Activated naive CD8-positive, alpha-beta T cell treated with anti-CD3 and anti-CD28 coated beads for 36 hours (primary cell): Measurements from ENCODE around the gene TUFT1. TPM values are rescaled to one million over a fixed set of nuclear protein-coding genes. Genes with fewer than 3 reads are reported as not detected.

Experiments
- DNase-seq: peaks from one replicate; pipeline ENCODE4 v3.0.0; 2021
- H3K27ac Mint-ChIP-seq: one replicate; pipeline ENCODE4 v1.8.0; 2022; ENCODE audit warnings: mild to moderate bottlenecking, moderate library complexity, mixed read lengths
- H3K27me3 Mint-ChIP-seq: one replicate; pipeline ENCODE4 v1.8.0; 2022; ENCODE audit warnings: mild to moderate bottlenecking, mixed read lengths
- H3K36me3 Mint-ChIP-seq: one replicate; pipeline ENCODE4 v1.8.0; 2021; ENCODE audit warnings: mild to moderate bottlenecking, mixed read lengths
- H3K4me1 Mint-ChIP-seq: one replicate; pipeline ENCODE4 v1.8.0; 2021; ENCODE audit warnings: mixed read lengths
- H3K4me3 Mint-ChIP-seq: one replicate; pipeline ENCODE4 v1.8.0; 2022; ENCODE audit warnings: mild to moderate bottlenecking, moderate library complexity, mixed read lengths
- H3K9me3 Mint-ChIP-seq: one replicate; pipeline ENCODE4 v1.8.0; 2022; ENCODE audit warnings: mixed read lengths
- total RNA-seq, 2 experiments: library from RNA; stranded (reverse); gene quantifications; one replicate each; pipeline ENCODE4 v1.2.3, GENCODE V29; 2021

The TUFT1 gene
- total RNA-seq, 2 experiments from 2014 or later: 2.3 to 2.9 TPM

- H3K27ac Mint-ChIP-seq: no peak overlapping the region
- no peak for DNase-seq
- H3K36me3 Mint-ChIP-seq: no peaks in the 10 kb centered on the region
- H3K9me3 Mint-ChIP-seq: no peaks in the 10 kb centered on the region
- no peak overlapping the region for H3K4me3 Mint-ChIP-seq
- H3K4me1 Mint-ChIP-seq: peaks cover 23% of the 10 kb centered on the region
- H3K27me3 Mint-ChIP-seq: peaks cover 4% of the 10 kb centered on the region
Measured at GRCh38 chr1:151509350-151510019, 30.6 kb upstream of the TUFT1 start.

DNA sequence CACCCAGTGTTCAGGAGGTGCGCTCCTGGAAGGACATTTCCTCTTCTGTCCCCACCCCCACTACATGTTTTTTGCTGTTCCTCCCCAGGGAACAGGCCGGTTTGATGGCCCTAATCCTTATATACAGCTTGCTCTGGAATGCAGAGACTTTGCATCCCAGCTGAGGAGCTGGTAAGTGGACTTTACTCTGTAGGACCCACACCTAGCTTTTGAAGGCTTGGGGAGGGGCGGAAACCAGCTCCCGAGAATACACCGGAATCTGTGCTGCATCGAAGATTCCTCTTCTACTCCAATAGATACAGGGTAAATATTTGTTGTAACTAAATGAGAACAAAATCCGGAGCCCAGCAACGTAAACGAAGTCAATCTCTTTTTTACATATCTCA is 30.1 kb upstream of the TUFT1 start:
- Mint-ChIP-seq H3K4me1 (peaks cover 23% of the 10 kb centered on the region), H3K36me3 (no peaks in the 10 kb centered on the region), H3K27me3 (peaks cover 4% of the 10 kb centered on the region), H3K9me3 (no peaks in the 10 kb centered on the region), H3K27ac (no peak overlapping the region), H3K4me3 (peak overlapping the region; percentile 81)
- DNase-seq: no peak

GRCh38 chr1:151510614-151510956 is 29.5 kb upstream of the TUFT1 start:
- Mint-ChIP-seq H3K27ac (no peak overlapping the region), H3K4me3 (peak overlapping the region; percentile 81), H3K9me3 (no peaks in the 10 kb centered on the region), H3K36me3 (no peaks in the 10 kb centered on the region), H3K27me3 (peaks cover 4% of the 10 kb centered on the region), H3K4me1 (peaks cover 23% of the 10 kb centered on the region)
- no peak for DNase-seq

GRCh38 chr1:151510957-151511635 is 29.0 kb upstream of the TUFT1 start, which contains the start of gene CGN:
Gene CGN, plus strand, starts transcription at chr1:151511387. Its CDS starts 7,133 bp downstream, at chr1:151518520.
- no peaks in the 10 kb centered on the region for H3K9me3 Mint-ChIP-seq
- H3K27ac Mint-ChIP-seq: no peak within 1 kb of the TSS
- DNase-seq: peak; percentile 88
- H3K4me3 Mint-ChIP-seq: peak within 1 kb of the TSS; percentile 81
- H3K27me3 Mint-ChIP-seq: peaks cover 4% of the 10 kb centered on the region
- H3K36me3 Mint-ChIP-seq: no peaks in the 10 kb centered on the region
- H3K4me1 Mint-ChIP-seq: peaks cover 23% of the 10 kb centered on the region

DNA sequence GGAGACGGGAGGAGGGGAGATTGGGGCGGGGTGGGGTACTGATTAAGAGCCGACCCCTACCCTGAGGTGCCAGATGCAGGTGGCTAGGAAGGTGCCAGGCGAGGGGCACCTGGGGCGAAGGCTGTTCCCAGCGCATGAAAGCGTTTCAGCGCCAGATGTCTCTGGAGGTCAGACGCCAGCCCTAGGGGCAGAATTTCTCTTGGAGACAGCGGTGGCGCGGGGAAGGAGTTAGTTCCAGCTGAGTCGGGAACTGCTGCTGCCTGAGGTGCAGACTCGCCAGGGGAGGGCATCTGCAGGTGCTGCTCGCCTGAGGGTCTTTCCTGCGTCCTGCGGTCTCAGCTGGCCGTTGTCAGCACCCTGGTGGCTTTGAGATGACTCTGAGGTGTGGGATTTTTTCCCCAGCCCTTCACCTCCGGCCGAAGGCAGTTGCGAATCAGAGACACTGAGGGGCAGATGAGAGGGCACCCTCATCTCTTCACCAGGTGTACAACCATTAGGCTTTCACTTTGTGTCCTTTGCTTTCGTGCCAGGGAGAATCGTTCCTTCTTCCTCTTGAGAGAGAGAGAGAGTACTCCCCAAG is 28.4 kb upstream of the TUFT1 start:
- peak overlapping the region; percentile 77 for H3K4me3 Mint-ChIP-seq
- peaks cover 4% of the 10 kb centered on the region for H3K27me3 Mint-ChIP-seq
- no peaks in the 10 kb centered on the region for H3K36me3 Mint-ChIP-seq
- DNase-seq: peak; percentile 19
- H3K27ac Mint-ChIP-seq: no peak overlapping the region
- H3K4me1 Mint-ChIP-seq: peaks cover 23% of the 10 kb centered on the region
- H3K9me3 Mint-ChIP-seq: no peaks in the 10 kb centered on the region

GRCh38 chr1:151512326-151512725 is 27.8 kb upstream of the TUFT1 start:
- Mint-ChIP-seq H3K4me3 (peak overlapping the region; percentile 32), H3K36me3 (no peaks in the 10 kb centered on the region), H3K27ac (no peak overlapping the region), H3K27me3 (peaks cover 4% of the 10 kb centered on the region), H3K4me1 (peaks cover 23% of the 10 kb centered on the region), H3K9me3 (no peaks in the 10 kb centered on the region)
- no peak for DNase-seq

DNA sequence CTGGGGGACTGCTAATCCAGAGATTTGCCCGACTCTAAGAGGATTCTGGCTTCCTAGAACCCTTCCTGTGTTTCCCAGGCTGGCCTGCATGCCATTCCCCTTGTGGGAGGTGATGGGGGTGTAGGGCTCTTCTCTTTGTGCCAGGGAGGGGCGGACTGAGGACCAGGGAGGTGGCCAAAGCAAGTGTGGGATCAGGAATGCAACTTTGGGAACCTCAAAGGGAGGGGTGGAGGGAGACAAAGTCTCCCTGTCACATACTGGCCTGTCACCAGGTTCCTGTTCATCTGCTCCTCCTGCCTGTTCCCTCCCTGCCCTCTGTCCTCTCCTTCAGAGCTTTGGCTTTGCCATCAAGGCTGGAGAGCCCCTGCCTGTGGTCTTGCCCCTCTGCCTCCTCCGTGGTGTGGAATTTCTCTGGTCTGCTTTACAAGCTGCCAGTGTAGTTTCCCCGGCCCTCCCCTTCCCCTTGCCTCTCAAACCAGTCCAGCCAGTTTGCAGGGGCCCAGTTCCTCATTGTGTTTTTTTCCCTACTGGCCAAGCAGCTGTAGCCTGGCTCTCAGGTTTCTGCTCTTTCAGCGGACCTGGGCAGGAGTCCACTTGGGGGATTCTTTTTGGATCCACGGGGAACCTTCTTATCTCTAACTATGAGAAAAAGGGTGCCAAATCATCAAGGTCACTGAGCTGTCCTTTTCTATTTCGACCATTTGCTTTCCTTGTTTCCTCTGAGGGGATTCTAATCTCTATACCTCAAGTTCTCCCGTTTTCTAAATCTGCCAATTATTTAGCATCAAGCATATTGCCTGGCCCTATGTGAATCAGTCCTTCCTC is 27.1 kb upstream of the TUFT1 start:
- no peak overlapping the region for H3K4me3 Mint-ChIP-seq

GRCh38 chr1:151513626-151514121 is 26.4 kb upstream of the TUFT1 start:
- DNase-seq: no peak
- Mint-ChIP-seq H3K4me3 (no peak overlapping the region), H3K36me3 (no peaks in the 10 kb centered on the region), H3K9me3 (no peaks in the 10 kb centered on the region), H3K27ac (no peak overlapping the region), H3K27me3 (peaks cover 4% of the 10 kb centered on the region), H3K4me1 (peaks cover 23% of the 10 kb centered on the region)

More for the DNA sequence above, 27.1 kb upstream of the TUFT1 start:
- Mint-ChIP-seq H3K9me3 (no peaks in the 10 kb centered on the region), H3K4me1 (peaks cover 23% of the 10 kb centered on the region), H3K27ac (no peak overlapping the region), H3K27me3 (peaks cover 4% of the 10 kb centered on the region), H3K36me3 (no peaks in the 10 kb centered on the region)
- DNase-seq: no peak

DNA sequence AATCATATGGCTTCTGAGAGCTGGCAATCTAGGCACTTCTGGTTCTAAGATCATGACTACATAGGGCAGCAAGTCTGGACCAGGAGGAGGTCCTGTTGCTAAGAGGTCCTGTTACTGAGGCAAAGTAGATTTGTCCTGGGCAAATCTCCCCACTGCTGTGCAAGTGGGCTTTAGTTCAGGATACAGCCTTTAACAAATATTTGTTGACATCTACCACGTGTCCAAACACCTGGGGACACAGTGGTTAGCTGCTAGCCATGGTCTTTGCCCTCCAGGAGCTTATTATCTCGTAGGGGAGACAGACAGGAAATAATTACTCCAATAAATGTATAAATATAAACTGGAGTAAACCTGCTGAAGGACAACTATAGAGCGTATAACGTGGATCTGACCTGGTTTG is 25.7 kb upstream of the TUFT1 start:
- Mint-ChIP-seq H3K9me3 (no peaks in the 10 kb centered on the region), H3K27ac (no peak overlapping the region), H3K36me3 (no peaks in the 10 kb centered on the region), H3K4me1 (peaks cover 23% of the 10 kb centered on the region), H3K4me3 (no peak overlapping the region), H3K27me3 (peaks cover 4% of the 10 kb centered on the region)
- no peak for DNase-seq

DNA sequence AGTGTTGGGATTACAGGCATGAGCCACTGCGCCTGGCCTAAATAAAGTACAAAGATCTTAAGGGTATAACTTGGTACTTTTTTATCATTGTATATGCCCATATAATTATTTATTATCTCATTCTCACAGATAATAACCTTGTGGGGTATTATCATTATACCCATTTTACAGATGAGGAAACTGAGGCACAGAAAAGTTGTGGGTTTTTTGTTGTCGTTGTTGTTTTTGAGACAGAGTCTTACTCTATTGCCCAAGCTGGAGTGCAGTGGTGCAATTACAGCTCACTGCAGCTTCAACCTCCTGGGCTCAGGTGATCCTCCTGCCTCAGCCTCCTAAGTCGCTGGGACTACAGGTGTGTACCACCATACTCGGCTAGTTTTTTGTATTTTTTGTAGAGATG is 24.8 kb upstream of the TUFT1 start:
- Mint-ChIP-seq H3K9me3 (no peaks in the 10 kb centered on the region), H3K36me3 (no peaks in the 10 kb centered on the region), H3K27ac (no peak overlapping the region), H3K4me3 (no peak overlapping the region), H3K27me3 (peaks cover 4% of the 10 kb centered on the region), H3K4me1 (peaks cover 23% of the 10 kb centered on the region)
- DNase-seq: no peak

GRCh38 chr1:151516031-151516511 is 24.0 kb upstream of the TUFT1 start:
- Mint-ChIP-seq H3K36me3 (no peaks in the 10 kb centered on the region), H3K9me3 (no peaks in the 10 kb centered on the region), H3K4me1 (peaks cover 18% of the 10 kb centered on the region), H3K27ac (no peak overlapping the region), H3K4me3 (no peak overlapping the region), H3K27me3 (no peaks in the 10 kb centered on the region)
- no peak for DNase-seq

- no peaks in the 10 kb centered on the region for H3K27me3 Mint-ChIP-seq
- H3K36me3 Mint-ChIP-seq: no peaks in the 10 kb centered on the region
- H3K9me3 Mint-ChIP-seq: no peaks in the 10 kb centered on the region
- H3K4me3 Mint-ChIP-seq: no peak overlapping the region
- peaks cover 7% of the 10 kb centered on the region for H3K4me1 Mint-ChIP-seq
- no peak overlapping the region for H3K27ac Mint-ChIP-seq
- DNase-seq: no peak
Measured at GRCh38 chr1:151518431-151518830, 21.7 kb upstream of the TUFT1 start.

DNA sequence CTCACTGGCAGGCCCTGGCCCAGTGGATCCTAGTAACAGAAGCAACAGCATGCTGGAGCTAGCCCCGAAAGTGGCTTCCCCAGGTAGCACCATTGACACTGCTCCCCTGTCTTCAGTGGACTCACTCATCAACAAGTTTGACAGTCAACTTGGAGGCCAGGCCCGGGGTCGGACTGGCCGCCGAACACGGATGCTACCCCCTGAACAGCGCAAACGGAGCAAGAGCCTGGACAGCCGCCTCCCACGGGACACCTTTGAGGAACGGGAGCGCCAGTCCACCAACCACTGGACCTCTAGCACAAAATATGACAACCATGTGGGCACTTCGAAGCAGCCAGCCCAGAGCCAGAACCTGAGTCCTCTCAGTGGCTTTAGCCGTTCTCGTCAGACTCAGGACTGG is 21.2 kb upstream of the TUFT1 start:
- Mint-ChIP-seq H3K36me3 (no peaks in the 10 kb centered on the region), H3K27ac (no peak overlapping the region), H3K4me3 (no peak overlapping the region), H3K4me1 (peaks cover 2% of the 10 kb centered on the region), H3K27me3 (no peaks in the 10 kb centered on the region), H3K9me3 (no peaks in the 10 kb centered on the region)
- DNase-seq: no peak

- Mint-ChIP-seq H3K9me3 (no peaks in the 10 kb centered on the region), H3K4me1 (no peaks in the 10 kb centered on the region), H3K27ac (no peak overlapping the region), H3K4me3 (no peak overlapping the region), H3K27me3 (no peaks in the 10 kb centered on the region), H3K36me3 (no peaks in the 10 kb centered on the region)
- DNase-seq: no peak
Measured at GRCh38 chr1:151519667-151520066, 20.4 kb upstream of the TUFT1 start.

DNA sequence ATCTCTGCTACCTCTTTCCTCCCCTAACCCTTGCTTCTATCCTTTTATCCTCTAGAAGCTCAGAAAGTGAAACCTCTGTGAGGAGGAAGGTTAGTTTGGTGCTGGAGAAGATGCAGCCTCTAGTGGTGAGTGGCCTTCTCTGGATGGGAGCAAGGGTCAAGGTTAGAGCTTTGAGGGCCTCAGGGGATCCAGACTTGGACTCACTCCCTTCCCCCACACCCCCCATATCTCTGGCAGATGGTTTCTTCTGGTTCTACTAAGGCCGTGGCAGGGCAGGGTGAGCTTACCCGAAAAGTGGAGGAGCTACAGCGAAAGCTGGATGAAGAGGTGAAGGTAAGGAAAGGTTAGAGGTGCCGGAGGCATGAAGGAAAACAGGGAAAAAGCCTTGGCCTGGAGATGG is 19.8 kb upstream of the TUFT1 start:
- H3K36me3 Mint-ChIP-seq: no peaks in the 10 kb centered on the region
- no peaks in the 10 kb centered on the region for H3K9me3 Mint-ChIP-seq
- DNase-seq: no peak
- no peak overlapping the region for H3K27ac Mint-ChIP-seq
- H3K4me1 Mint-ChIP-seq: no peaks in the 10 kb centered on the region
- H3K4me3 Mint-ChIP-seq: no peak overlapping the region
- no peaks in the 10 kb centered on the region for H3K27me3 Mint-ChIP-seq
